Measurements from ENCODE around the gene MTF1.
"Not testable (repeated sequence)": the region's sequence is repeated elsewhere in the genome, so short reads cannot be mapped to it uniquely, and the experiment has no call there.

Gene MTF1

DNA sequence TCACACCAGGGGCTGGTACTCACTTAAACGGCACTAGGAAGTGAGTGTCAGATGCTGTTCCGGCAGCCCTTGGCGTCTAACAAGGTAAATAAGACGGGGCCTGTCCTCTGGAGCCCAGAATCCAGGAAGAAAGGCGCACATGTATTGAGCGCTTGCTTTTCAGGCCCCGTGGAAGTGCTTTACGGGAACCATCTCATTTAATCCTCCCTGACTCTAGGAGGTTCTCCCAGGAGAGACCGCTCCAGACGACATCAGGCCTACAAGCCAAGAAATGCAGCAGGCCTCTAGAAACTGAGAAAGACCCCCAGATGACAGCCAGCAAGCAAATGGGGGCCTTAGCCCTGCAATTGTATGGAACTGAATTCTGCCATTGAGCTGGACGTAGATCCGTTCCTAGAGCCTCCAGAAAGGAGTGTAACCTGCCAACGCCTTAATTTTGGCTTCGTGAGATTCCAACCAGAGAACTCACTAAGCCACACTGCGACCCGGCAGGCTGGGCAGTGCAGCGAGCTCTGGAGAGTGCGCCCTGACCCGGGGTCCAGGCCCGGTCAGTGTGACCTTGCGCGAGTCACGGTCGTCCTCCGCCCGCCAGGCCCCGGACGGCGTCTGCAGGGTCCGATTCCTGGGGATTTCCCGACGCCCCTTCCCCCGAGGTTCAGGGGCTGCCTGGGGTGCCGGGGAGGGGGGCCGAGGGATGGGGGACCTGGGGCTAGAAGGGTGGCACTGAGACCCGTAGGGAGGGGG is 66.3 kb downstream of the MTF1 start:
- Histone ChIP-seq H3K27me3 (replicated peaks; ENCODE audit: control insufficient read depth, insufficient read depth, low read length) (no peaks in the 10 kb centered on the region), H3K36me3 (ENCODE audit: control insufficient read depth, insufficient read depth, low read length) (peaks cover 5% of the 10 kb centered on the region), H3K4me3 (replicated peaks; ENCODE audit: low read depth, low read length) (peak overlapping the region; percentile 77)
- TF ChIP-seq, protein P1, sequence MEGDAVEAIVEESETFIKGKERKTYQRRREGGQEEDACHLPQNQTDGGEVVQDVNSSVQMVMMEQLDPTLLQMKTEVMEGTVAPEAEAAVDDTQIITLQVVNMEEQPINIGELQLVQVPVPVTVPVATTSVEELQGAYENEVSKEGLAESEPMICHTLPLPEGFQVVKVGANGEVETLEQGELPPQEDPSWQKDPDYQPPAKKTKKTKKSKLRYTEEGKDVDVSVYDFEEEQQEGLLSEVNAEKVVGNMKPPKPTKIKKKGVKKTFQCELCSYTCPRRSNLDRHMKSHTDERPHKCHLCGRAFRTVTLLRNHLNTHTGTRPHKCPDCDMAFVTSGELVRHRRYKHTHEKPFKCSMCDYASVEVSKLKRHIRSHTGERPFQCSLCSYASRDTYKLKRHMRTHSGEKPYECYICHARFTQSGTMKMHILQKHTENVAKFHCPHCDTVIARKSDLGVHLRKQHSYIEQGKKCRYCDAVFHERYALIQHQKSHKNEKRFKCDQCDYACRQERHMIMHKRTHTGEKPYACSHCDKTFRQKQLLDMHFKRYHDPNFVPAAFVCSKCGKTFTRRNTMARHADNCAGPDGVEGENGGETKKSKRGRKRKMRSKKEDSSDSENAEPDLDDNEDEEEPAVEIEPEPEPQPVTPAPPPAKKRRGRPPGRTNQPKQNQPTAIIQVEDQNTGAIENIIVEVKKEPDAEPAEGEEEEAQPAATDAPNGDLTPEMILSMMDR (IDR thresholded peaks at IDR 0.05; ENCODE audit: insufficient read depth, low read length, poor library complexity, severe bottlenecking): no peak
- DNase-seq (ENCODE audit: extremely low read depth, insufficient read length): no peak

DNA sequence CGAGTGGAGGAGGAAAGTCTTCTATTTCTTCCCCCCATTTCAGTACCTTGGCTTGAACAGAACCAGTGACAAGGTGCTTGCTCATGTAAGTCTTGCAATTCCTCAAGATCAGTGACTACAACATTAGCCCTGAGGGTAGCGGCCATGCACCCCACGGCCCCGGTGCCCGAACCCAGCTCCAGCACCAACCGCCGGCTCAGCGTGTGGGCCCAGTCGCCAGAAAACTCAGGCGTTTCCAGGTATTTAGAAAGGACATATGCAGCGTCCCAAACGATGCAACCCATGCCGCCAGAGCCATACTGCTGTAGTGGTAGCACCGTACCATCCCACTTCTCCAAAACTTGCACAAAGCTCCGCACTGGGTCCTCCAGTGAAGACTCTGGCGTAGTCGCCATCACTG is 76.9 kb downstream of the MTF1 start:
- H3K36me3 ChIP-seq (ENCODE audit: control insufficient read depth, insufficient read depth, low read length): no peaks in the 10 kb centered on the region
- TF ChIP-seq, protein P1 (IDR thresholded peaks at IDR 0.05; ENCODE audit: insufficient read depth, low read length, poor library complexity, severe bottlenecking): no peak
- no peak for DNase-seq (ENCODE audit: extremely low read depth, insufficient read length)
- H3K4me3 ChIP-seq (replicated peaks; ENCODE audit: low read depth, low read length): no peak overlapping the region
- H3K27me3 ChIP-seq (replicated peaks; ENCODE audit: control insufficient read depth, insufficient read depth, low read length): no peaks in the 10 kb centered on the region

DNA sequence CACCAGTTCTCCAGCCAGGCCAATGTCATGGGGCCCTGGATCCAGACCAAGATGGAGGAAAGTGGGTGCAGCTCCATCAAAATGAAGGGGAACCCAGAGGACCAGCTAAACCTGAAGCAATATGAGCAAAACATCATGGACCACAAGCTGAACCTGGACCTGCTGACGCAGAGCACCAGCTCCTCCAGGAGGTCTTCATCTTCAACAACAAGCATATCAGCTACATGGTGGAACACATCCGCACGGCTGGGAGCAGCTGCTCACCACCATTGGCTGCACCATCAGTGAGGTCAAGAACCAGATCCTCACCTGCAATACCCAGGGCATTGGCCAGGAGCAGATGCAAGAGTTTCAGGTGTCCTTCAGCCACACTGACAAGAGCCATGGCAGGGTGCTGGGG is 80.7 kb downstream of the MTF1 start:
- no peaks in the 10 kb centered on the region for H3K36me3 ChIP-seq (ENCODE audit: control insufficient read depth, insufficient read depth, low read length)
- TF ChIP-seq, protein P1 (IDR thresholded peaks at IDR 0.05; ENCODE audit: insufficient read depth, low read length, poor library complexity, severe bottlenecking): no peak

DNA sequence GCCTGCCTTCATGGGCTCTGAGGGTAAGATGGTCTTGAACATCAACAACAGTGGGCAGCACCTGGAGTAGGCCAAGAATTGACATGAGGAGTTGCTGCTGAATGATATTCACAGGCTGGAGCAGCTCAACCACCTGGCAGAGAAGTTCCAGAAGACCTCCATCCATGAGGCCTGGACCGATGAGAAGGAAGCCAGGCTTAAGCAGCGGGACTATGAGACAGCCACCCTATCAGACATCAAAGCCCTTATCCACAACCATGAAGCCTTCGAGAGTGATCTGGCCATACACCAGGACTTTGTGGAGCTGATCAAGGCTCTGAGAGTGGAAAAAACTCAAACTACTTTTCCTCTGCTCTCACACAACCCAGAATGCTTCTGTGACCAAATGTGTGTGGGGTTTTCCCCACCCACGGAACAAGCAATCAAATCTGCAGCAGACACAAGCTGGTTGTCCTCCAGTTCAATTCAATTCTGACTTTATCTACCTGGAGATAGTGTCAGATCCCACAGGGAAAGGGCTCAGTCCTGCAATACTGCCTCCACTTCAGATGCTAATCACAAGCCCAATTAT is 82.4 kb downstream of the MTF1 start:
- TF ChIP-seq, protein P1 (IDR thresholded peaks at IDR 0.05; ENCODE audit: insufficient read depth, low read length, poor library complexity, severe bottlenecking): no peak
- no peak overlapping the region for H3K4me3 ChIP-seq (replicated peaks; ENCODE audit: low read depth, low read length)
- H3K36me3 ChIP-seq (ENCODE audit: control insufficient read depth, insufficient read depth, low read length): no peaks in the 10 kb centered on the region
- H3K27me3 ChIP-seq (replicated peaks; ENCODE audit: control insufficient read depth, insufficient read depth, low read length): no peaks in the 10 kb centered on the region
- DNase-seq (ENCODE audit: extremely low read depth, insufficient read length): no peak

More for the DNA sequence above, 80.7 kb downstream of the MTF1 start:
- no peak for DNase-seq (ENCODE audit: extremely low read depth, insufficient read length)
- no peak overlapping the region for H3K4me3 ChIP-seq (replicated peaks; ENCODE audit: low read depth, low read length)
- no peaks in the 10 kb centered on the region for H3K27me3 ChIP-seq (replicated peaks; ENCODE audit: control insufficient read depth, insufficient read depth, low read length)

DNA sequence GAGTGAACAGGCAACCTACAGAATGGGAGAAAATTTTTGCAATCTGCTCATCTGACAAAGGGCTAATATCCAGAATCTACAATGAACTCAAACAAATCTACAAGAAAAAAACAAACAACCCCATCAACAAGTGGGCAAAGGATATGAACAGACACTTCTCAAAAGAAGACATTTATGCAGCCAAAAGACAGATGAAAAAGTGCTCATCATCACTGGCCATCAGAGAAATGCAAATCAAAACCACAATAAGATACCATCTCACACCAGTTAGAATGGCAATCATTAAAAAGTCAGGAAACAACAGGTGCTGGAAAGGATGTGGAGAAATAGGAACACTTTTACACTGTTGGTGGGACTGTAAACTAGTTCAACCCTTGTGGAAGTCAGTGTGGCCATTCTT is 88.0 kb downstream of the MTF1 start:
- not testable (repeated sequence) for H3K4me3 ChIP-seq (replicated peaks; ENCODE audit: low read depth, low read length); H3K36me3 ChIP-seq (ENCODE audit: control insufficient read depth, insufficient read depth, low read length); DNase-seq (ENCODE audit: extremely low read depth, insufficient read length); H3K27me3 ChIP-seq (replicated peaks; ENCODE audit: control insufficient read depth, insufficient read depth, low read length)

DNA sequence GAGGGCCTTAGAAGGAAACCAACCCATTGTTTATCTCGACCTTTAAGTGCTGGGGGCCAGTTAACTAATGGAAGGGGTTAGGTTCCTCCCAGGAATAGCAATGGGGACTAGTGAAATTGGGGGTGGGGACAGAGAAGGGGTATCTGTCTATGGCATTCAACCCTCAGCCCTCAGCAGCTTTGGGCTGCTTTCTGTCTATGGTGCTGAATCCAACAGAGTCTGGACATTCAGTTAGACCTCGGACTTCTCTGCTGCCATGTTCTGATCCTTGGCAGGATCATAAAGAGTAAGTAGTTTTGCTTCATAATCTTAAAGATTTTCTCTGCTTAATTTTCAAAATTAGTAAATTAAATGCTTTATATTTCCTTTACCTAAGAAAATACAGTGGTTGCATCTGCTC is 91.9 kb downstream of the MTF1 start:
- peaks cover 8% of the 10 kb centered on the region for H3K27me3 ChIP-seq (replicated peaks; ENCODE audit: control insufficient read depth, insufficient read depth, low read length)

More for the DNA sequence above, 91.9 kb downstream of the MTF1 start:
- Histone ChIP-seq H3K36me3 (ENCODE audit: control insufficient read depth, insufficient read depth, low read length) (no peaks in the 10 kb centered on the region), H3K4me3 (replicated peaks; ENCODE audit: low read depth, low read length) (no peak overlapping the region)
- DNase-seq (ENCODE audit: extremely low read depth, insufficient read length): no peak
- TF ChIP-seq, protein P1 (IDR thresholded peaks at IDR 0.05; ENCODE audit: insufficient read depth, low read length, poor library complexity, severe bottlenecking): no peak
